Endothelial cell (in vitro differentiated cells): ENCODE measurements around the gene NOB1. TPM values are rescaled to one million over a fixed set of nuclear protein-coding genes. Genes with fewer than 3 reads are reported as not detected.
A peak's percentile ranks its signal among the peaks of the same experiment; 100 is the strongest.

Experiments used
- DNase-seq: peaks from one replicate; pipeline ENCODE4 v3.0.0; 2021; ENCODE audit warnings: low spot score
- H3K27ac Mint-ChIP-seq: one replicate; pipeline ENCODE4 v1.8.0; 2021; ENCODE audit warnings: mixed read lengths, inconsistent platforms; ENCODE audit not compliant: unreplicated experiment
- H3K27me3 Mint-ChIP-seq: one replicate; pipeline ENCODE4 v1.8.0; 2021; ENCODE audit warnings: mild to moderate bottlenecking, moderate library complexity, mixed read lengths, inconsistent platforms; ENCODE audit not compliant: unreplicated experiment
- H3K36me3 Mint-ChIP-seq: one replicate; pipeline ENCODE4 v1.8.0; 2021; ENCODE audit warnings: mild to moderate bottlenecking, low read depth, mixed read lengths, inconsistent platforms; ENCODE audit not compliant: unreplicated experiment
- H3K4me1 Mint-ChIP-seq: one replicate; pipeline ENCODE4 v1.8.0; 2021; ENCODE audit warnings: mild to moderate bottlenecking, mixed read lengths, inconsistent platforms; ENCODE audit not compliant: unreplicated experiment
- H3K4me3 Mint-ChIP-seq: one replicate; pipeline ENCODE4 v1.8.0; 2021; ENCODE audit warnings: mild to moderate bottlenecking, mixed read lengths, inconsistent platforms; ENCODE audit not compliant: unreplicated experiment
- H3K9me3 Mint-ChIP-seq: one replicate; pipeline ENCODE4 v1.8.0; 2021; ENCODE audit warnings: mixed read lengths, inconsistent platforms; ENCODE audit not compliant: unreplicated experiment
- total RNA-seq: library from RNA; stranded (reverse); fragmentation: NEBNext Ultra II Directional; extraction: Animal tissue kit (Norgen Biotek cat#: 25700); gene quantifications from one replicate; pipeline ENCODE4 v1.2.1, GENCODE V29; 2021; ENCODE audit not compliant: unreplicated experiment
- TF ChIP-seq, protein P1 (sequence below): fragments of 200-600 bp; sonication (generic); IDR thresholded peaks from one replicate; pipeline ENCODE4 v1.5.0; 2021; ENCODE audit warnings: antibody characterized with exemption; ENCODE audit not compliant: unreplicated experiment

NOB1 gene
- total RNA-seq, 1 donor from 2014 or later = 46.8 TPM

DNA sequence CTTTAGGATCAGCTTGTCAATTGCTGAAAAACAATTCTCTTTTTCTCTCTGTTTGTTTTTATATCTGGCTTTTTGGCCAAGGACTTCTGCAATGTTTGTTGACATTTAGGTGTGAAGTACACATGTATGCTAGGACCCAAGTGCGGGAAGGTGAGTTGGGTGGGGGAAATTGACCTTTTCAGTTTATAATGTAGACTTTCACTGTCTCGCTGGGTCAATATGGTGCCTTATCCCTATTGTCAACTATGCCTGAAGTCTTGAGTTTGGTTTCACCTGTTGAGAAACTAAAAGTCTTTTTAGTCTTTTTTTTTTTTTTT, 16.9 kb upstream of the NOB1 start:
- TF ChIP-seq, protein P1, sequence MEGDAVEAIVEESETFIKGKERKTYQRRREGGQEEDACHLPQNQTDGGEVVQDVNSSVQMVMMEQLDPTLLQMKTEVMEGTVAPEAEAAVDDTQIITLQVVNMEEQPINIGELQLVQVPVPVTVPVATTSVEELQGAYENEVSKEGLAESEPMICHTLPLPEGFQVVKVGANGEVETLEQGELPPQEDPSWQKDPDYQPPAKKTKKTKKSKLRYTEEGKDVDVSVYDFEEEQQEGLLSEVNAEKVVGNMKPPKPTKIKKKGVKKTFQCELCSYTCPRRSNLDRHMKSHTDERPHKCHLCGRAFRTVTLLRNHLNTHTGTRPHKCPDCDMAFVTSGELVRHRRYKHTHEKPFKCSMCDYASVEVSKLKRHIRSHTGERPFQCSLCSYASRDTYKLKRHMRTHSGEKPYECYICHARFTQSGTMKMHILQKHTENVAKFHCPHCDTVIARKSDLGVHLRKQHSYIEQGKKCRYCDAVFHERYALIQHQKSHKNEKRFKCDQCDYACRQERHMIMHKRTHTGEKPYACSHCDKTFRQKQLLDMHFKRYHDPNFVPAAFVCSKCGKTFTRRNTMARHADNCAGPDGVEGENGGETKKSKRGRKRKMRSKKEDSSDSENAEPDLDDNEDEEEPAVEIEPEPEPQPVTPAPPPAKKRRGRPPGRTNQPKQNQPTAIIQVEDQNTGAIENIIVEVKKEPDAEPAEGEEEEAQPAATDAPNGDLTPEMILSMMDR = no peak

DNA sequence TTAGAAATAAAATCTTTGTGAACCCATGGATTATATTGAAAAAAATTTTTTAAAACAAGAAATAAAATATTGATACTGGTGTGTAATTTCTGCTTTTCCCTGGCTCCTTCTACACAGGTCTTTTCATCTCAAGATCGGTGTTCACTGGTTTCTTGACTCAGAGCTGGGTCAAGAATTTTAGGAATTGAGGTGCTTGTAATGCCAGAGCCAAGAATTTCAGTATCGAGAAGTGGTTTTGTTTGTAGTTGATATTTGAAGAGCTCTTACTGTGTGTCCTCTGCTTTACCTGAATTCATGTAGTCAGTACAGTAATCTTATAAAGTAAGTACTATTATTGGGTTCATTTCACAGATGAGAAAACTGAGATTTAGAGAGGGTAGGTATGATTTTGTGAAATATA, 14.7 kb upstream of the NOB1 start:
- DNase-seq = no peak
- peaks cover 6% of the 10 kb centered on the region for H3K36me3 Mint-ChIP-seq
- TF ChIP-seq, protein P1 = no peak
- H3K4me3 Mint-ChIP-seq = no peak overlapping the region
- H3K27me3 Mint-ChIP-seq = no peaks in the 10 kb centered on the region
- H3K4me1 Mint-ChIP-seq = peaks cover 10% of the 10 kb centered on the region
- H3K9me3 Mint-ChIP-seq = no peaks in the 10 kb centered on the region
- H3K27ac Mint-ChIP-seq = no peak overlapping the region

More for the DNA sequence above, 16.9 kb upstream of the NOB1 start:
- H3K4me1 Mint-ChIP-seq = peaks cover 12% of the 10 kb centered on the region
- H3K36me3 Mint-ChIP-seq = peaks cover 15% of the 10 kb centered on the region
- no peaks in the 10 kb centered on the region for H3K27me3 Mint-ChIP-seq
- no peak for DNase-seq
- H3K27ac Mint-ChIP-seq = no peak overlapping the region
- H3K4me3 Mint-ChIP-seq = no peak overlapping the region
- H3K9me3 Mint-ChIP-seq = no peaks in the 10 kb centered on the region

DNA sequence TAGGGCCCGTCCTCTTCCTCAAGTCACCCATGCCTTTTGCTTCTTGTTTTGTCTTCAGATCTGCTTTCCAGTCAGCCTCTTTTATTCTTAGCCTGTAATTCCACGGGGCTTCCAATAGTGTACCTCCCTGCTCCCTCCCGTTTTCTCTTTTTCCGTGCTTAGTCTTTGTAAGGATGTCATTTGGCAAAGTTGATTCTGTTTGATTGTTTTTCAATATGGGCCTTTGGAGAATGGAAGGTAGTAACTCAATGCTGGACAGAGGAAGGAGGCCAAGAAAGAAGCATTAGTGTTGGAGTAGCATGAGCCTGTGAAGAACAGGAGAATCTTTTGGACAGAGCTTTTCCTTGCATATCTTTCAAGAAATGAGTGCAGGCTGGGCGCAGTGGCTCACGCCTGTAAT, 13.9 kb upstream of the NOB1 start:
- Mint-ChIP-seq H3K27ac (no peak overlapping the region), H3K36me3 (peaks cover 6% of the 10 kb centered on the region), H3K4me1 (peaks cover 7% of the 10 kb centered on the region), H3K27me3 (no peaks in the 10 kb centered on the region), H3K9me3 (no peaks in the 10 kb centered on the region), H3K4me3 (no peak overlapping the region)
- DNase-seq = no peak
- TF ChIP-seq, protein P1 = no peak

DNA sequence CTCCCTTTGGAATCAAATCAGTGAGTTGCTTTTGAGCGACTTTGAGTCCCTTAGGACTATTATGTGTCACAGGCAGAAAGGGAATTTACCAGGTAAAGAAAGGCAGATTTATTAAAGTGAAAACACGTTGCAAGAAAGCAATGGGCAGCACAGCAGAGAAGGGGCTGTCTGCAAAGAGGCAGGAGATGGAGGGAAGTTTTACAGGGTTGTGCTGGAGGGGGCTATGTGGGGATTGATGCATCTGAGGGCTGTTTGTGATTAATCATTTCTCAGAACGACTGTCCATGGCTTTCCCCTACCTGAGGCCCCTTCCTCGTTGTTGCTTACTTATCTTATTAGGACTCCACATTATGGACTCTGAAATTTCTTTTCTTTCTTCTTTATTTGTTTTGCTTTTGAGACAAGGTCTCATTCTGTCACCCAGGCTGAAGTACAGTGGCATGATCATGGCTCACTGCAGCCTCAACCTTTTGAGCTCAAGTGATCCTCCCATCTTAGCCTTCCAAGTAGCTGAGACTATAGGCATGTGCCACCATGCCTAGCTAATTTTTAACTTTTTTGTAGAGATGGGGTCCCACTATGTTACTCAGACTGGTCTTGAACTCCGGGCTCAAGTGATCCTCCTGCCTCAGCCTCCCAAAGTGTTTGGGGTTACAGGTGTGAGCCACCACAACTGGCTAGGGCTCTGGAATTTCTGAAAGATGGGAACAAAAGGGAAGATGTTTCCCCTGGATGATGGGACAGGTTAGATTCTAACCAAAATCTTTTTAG, 12.9 kb upstream of the NOB1 start:
- TF ChIP-seq, protein P1 = no peak
- Mint-ChIP-seq H3K4me1 (peaks cover 8% of the 10 kb centered on the region), H3K27ac (no peak overlapping the region), H3K27me3 (peaks cover 4% of the 10 kb centered on the region), H3K36me3 (peaks cover 6% of the 10 kb centered on the region), H3K4me3 (no peak overlapping the region), H3K9me3 (no peaks in the 10 kb centered on the region)
- DNase-seq = no peak

DNA sequence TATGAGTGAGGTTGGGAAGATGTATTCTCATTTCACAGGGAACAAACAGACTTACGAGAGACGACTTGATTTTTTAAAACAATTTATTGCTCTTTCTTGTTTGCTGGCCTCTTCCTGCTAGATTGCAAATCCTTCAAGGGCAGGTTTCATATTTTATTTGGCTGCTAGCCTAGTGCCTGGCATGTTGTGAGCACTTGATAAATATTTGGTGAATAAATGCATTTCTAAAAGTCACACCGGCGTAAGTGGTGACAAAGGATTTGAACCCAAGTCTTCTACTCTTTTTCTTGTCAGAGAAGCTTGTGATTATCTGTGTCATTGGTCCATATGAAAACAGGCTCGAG, 8.8 kb upstream of the NOB1 start:
- Mint-ChIP-seq H3K36me3 (peaks cover 6% of the 10 kb centered on the region), H3K27ac (peak overlapping the region; percentile 93), H3K27me3 (peaks cover 8% of the 10 kb centered on the region), H3K9me3 (no peaks in the 10 kb centered on the region), H3K4me3 (peak overlapping the region; percentile 95), H3K4me1 (peaks cover 8% of the 10 kb centered on the region)
- TF ChIP-seq, protein P1 = no peak
- DNase-seq = no peak
